Measurements from ENCODE around the gene ASTN2.

- no peak for TF ChIP-seq CTCF (IDR thresholded peaks at IDR 0.05; ENCODE audit: low read depth, low read length)
- no peak for TF ChIP-seq MYC (IDR thresholded peaks at IDR 0.05; ENCODE audit: low read depth, low read length)
Observed at GRCh38 chr9:117136461-117136860, 278.4 kb downstream of the ASTN2 start.
